Neural crest cell (in vitro differentiated cells): Measurements from ENCODE around the gene OS9. TPM values are rescaled to one million over a fixed set of nuclear protein-coding genes. Genes with fewer than 3 reads are reported as not detected.

Experiments used
- DNase-seq: peaks from one replicate; pipeline ENCODE4 v3.0.0; 2021; ENCODE audit warnings: low read depth, mixed read lengths, low spot score
- H3K27ac Mint-ChIP-seq: one replicate; pipeline ENCODE4 v1.8.0; 2021; ENCODE audit warnings: mild to moderate bottlenecking, mixed read lengths; ENCODE audit not compliant: unreplicated experiment
- H3K27me3 Mint-ChIP-seq: 2 replicates; pipeline ENCODE4 v1.8.0; 2021; ENCODE audit warnings: low read depth, mild to moderate bottlenecking, mixed read lengths
- H3K36me3 Mint-ChIP-seq: 2 replicates; pipeline ENCODE4 v1.8.0; 2021; ENCODE audit warnings: low read depth, mild to moderate bottlenecking, mixed read lengths
- H3K4me1 Mint-ChIP-seq: 2 replicates; pipeline ENCODE4 v1.8.0; 2021; ENCODE audit warnings: mixed read lengths
- H3K4me3 Mint-ChIP-seq: one replicate; pipeline ENCODE4 v1.8.0; 2021; ENCODE audit warnings: mild to moderate bottlenecking, mixed read lengths
- H3K9me3 Mint-ChIP-seq: 2 replicates; pipeline ENCODE4 v1.8.0; 2021; ENCODE audit warnings: mixed read lengths
- total RNA-seq: library from RNA; stranded (reverse); gene quantifications from 2 replicates; pipeline ENCODE4 v1.2.1, GENCODE V29; 2021
- TF ChIP-seq, protein P1 (sequence below): fragments of 200-600 bp; sonication (generic); conservative IDR thresholded peaks from 2 replicates; pipeline ENCODE4 v1.5.0; 2021; ENCODE audit warnings: antibody characterized with exemption, mild to moderate bottlenecking

The OS9 gene
- total RNA-seq, 1 donor from 2014 or later, result 135 TPM

DNA sequence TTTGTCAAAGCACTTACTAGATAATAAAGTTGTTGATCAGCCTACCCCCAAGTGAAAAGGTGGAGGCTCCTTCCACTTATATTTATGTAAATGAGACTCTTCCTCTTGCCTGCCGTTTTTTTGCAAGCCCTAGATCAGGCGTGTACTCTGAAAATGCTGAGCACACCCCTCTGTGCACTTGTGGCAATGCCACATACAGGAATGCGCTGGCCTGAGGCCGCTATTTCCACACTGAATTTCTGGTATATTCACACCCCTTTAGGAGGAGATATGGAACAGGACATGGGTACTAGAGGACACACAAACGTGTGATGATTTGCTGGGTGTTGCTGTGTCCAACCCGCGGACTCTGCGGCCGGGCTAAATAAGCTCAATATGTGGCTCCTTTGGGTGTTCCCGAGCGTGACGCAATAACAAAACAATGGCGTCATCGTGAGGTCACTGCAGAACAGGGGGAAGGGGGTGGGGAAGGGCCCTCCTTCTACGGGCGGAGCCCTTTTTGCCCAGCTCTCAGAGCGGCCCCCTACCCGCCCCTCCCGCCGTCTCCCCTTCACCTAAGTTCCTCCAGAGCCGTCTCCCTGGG is 50.4 kb downstream of the OS9 start:
- Mint-ChIP-seq H3K9me3 (no peaks in the 10 kb centered on the region), H3K27me3 (peaks cover 58% of the 10 kb centered on the region)

GRCh38 chr12:57744777-57745484 is 51.0 kb downstream of the OS9 start, which contains the start of gene TSPAN31:
TSS of gene TSPAN31 (plus strand) at chr12:57745039. CDS start at chr12:57745155, 116 bp downstream.
- no peaks in the 10 kb centered on the region for H3K9me3 Mint-ChIP-seq
- peak within 1 kb of the TSS; percentile 95 for H3K4me3 Mint-ChIP-seq
- H3K4me1 Mint-ChIP-seq, result peaks cover 23% of the 10 kb centered on the region
- TF ChIP-seq, protein P1, sequence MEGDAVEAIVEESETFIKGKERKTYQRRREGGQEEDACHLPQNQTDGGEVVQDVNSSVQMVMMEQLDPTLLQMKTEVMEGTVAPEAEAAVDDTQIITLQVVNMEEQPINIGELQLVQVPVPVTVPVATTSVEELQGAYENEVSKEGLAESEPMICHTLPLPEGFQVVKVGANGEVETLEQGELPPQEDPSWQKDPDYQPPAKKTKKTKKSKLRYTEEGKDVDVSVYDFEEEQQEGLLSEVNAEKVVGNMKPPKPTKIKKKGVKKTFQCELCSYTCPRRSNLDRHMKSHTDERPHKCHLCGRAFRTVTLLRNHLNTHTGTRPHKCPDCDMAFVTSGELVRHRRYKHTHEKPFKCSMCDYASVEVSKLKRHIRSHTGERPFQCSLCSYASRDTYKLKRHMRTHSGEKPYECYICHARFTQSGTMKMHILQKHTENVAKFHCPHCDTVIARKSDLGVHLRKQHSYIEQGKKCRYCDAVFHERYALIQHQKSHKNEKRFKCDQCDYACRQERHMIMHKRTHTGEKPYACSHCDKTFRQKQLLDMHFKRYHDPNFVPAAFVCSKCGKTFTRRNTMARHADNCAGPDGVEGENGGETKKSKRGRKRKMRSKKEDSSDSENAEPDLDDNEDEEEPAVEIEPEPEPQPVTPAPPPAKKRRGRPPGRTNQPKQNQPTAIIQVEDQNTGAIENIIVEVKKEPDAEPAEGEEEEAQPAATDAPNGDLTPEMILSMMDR, result no peak
- peak within 1 kb of the TSS; percentile 93 for H3K27ac Mint-ChIP-seq
- peak; percentile 85 for DNase-seq
- peaks cover 14% of the 10 kb centered on the region for H3K36me3 Mint-ChIP-seq
- H3K27me3 Mint-ChIP-seq, result peaks cover 51% of the 10 kb centered on the region

More for the DNA sequence above, 50.4 kb downstream of the OS9 start:
- DNase-seq, result peak; percentile 58
- Mint-ChIP-seq H3K36me3 (peaks cover 14% of the 10 kb centered on the region), H3K27ac (peak overlapping the region; percentile 93), H3K4me3 (peak overlapping the region; percentile 95), H3K4me1 (peaks cover 25% of the 10 kb centered on the region)
- TF ChIP-seq, protein P1, result no peak

DNA sequence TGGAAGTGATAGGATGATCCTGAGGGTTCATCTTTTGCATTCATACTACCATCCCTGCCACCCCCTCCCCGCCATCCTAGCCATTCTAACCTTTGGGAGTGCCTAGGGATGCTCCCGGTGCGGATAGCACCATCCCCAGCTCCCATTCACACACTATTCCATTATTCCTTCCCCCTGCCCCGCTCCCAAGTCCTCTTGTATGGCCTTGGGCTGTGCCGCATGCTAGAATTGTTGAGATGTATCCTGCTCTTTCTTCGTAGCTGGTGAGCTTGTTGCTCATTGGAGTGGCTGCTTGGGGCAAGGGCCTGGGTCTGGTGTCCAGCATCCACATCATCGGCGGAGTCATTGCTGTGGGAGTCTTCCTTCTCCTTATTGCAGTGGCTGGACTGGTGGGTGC is 51.6 kb downstream of the OS9 start:
- peaks cover 27% of the 10 kb centered on the region for H3K4me1 Mint-ChIP-seq
- H3K4me3 Mint-ChIP-seq, result peak overlapping the region; percentile 95

DNA sequence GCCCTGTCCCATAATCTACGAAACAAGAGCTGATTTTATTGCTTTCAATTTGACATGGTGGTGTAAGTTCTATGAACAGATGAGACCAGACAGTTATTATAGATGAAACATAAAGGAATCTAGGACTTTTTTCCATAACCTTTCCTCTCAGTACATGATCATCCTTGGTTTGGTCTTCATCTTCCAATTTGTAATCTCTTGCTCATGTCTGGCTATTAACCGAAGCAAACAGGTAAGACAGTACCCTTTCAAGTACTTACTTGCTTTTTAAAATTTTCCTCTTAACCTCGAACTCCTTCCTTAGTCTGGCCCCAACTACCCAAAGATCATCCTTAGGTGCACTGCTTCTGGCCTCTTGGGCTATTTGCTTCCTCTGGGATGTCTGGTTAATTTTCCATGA is 52.1 kb downstream of the OS9 start:
- no peak for DNase-seq
- Mint-ChIP-seq H3K36me3 (peaks cover 22% of the 10 kb centered on the region), H3K27ac (no peak overlapping the region), H3K9me3 (no peaks in the 10 kb centered on the region), H3K27me3 (peaks cover 40% of the 10 kb centered on the region), H3K4me1 (peaks cover 32% of the 10 kb centered on the region), H3K4me3 (peak overlapping the region; percentile 95)
- TF ChIP-seq, protein P1, result no peak

More for the DNA sequence above, 51.6 kb downstream of the OS9 start:
- H3K27me3 Mint-ChIP-seq, result peaks cover 46% of the 10 kb centered on the region
- DNase-seq, result no peak
- no peaks in the 10 kb centered on the region for H3K9me3 Mint-ChIP-seq
- peaks cover 17% of the 10 kb centered on the region for H3K36me3 Mint-ChIP-seq
- peak overlapping the region; percentile 93 for H3K27ac Mint-ChIP-seq
- TF ChIP-seq, protein P1, result no peak

GRCh38 chr12:57749061-57749460 is 55.1 kb downstream of the OS9 start:
- Mint-ChIP-seq H3K4me3 (peak overlapping the region; percentile 48), H3K4me1 (peaks cover 58% of the 10 kb centered on the region), H3K36me3 (peaks cover 30% of the 10 kb centered on the region), H3K27ac (no peak overlapping the region), H3K9me3 (no peaks in the 10 kb centered on the region), H3K27me3 (peaks cover 34% of the 10 kb centered on the region)
- DNase-seq, result no peak
- TF ChIP-seq, protein P1, result no peak
